ENCODE data around the gene LHFPL3.

- TF ChIP-seq CTCF (conservative IDR thresholded peaks at IDR 0.05) = no peak
- no peak for TF ChIP-seq ZFX (IDR thresholded peaks at IDR 0.05)
These were observed 88.5 kb downstream of the LHFPL3 start for GRCh38 chr7:104416866-104417393.

Measured in C4-2B (cell line).